ENCODE data around the gene ARHGAP15. TPM values are rescaled to one million over a fixed set of nuclear protein-coding genes. Genes with fewer than 3 reads are reported as not detected.

Gene ARHGAP15
- total and polyA plus RNA-seq, 2 donors (not counting 1 experiment from before 2014, with no cell fraction given), result 0.07 TPM; not detected in 1

GRCh38 chr2:143816916-143817315 is 687.7 kb downstream of the ARHGAP15 start:
- Histone ChIP-seq H3K9ac (ENCODE audit: insufficient read depth, low read length) (no peak overlapping the region), H3K4me2 (ENCODE audit: extremely low read depth, insufficient read depth, low read length) (no peak overlapping the region), H3K4me3 (replicated peaks in 1 of 4; ENCODE audit: control extremely low read depth in 1 of 4, insufficient read depth in 1 of 4, low read depth in 3 of 4, low read length in 4 of 4) (no peak overlapping the region), H4K20me1 (ENCODE audit: control insufficient read depth, extremely low read depth, insufficient read depth, low read length) (no peaks in the 10 kb centered on the region), H2AFZ (ENCODE audit: low read length) (no peak overlapping the region), H3K79me2 (ENCODE audit: control insufficient read depth, insufficient read depth, low read length) (no peaks in the 10 kb centered on the region), H3K9me3 (ENCODE audit: control insufficient read depth, insufficient read depth, low read depth, low read length) (no peaks in the 10 kb centered on the region), H3K36me3 (ENCODE audit: control insufficient read depth, insufficient read depth, low read length) (no peaks in the 10 kb centered on the region), H3K27me3 (ENCODE audit: control insufficient read depth, insufficient read depth, low read length) (no peaks in the 10 kb centered on the region), H3K27ac (ENCODE audit: insufficient read depth, low read length) (no peak overlapping the region), H3K4me1 (ENCODE audit: control insufficient read depth, extremely low read depth, insufficient read depth, low read length) (no peaks in the 10 kb centered on the region)
- TF ChIP-seq, protein P1, sequence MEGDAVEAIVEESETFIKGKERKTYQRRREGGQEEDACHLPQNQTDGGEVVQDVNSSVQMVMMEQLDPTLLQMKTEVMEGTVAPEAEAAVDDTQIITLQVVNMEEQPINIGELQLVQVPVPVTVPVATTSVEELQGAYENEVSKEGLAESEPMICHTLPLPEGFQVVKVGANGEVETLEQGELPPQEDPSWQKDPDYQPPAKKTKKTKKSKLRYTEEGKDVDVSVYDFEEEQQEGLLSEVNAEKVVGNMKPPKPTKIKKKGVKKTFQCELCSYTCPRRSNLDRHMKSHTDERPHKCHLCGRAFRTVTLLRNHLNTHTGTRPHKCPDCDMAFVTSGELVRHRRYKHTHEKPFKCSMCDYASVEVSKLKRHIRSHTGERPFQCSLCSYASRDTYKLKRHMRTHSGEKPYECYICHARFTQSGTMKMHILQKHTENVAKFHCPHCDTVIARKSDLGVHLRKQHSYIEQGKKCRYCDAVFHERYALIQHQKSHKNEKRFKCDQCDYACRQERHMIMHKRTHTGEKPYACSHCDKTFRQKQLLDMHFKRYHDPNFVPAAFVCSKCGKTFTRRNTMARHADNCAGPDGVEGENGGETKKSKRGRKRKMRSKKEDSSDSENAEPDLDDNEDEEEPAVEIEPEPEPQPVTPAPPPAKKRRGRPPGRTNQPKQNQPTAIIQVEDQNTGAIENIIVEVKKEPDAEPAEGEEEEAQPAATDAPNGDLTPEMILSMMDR (conservative IDR thresholded peaks at IDR 0.05 in 1 of 2, IDR thresholded peaks at IDR 0.05 in 1 of 2; ENCODE audit: low read depth in 1 of 2, low read length in 2 of 2), result no peak
- TF ChIP-seq EZH2 (IDR thresholded peaks at IDR 0.05; ENCODE audit: low read length, missing control alignments), result no peak
- DNase-seq (ENCODE audit: low read depth in 2 of 2), result no peak

Measured in fibroblast of lung (primary cell).